NOMO-1 (cell line): Measurements from ENCODE around the gene S100A5.
"Not testable (repeated sequence)": the region's sequence is repeated elsewhere in the genome, so short reads cannot be mapped to it uniquely, and the experiment has no call there.

ENCODE experiments used
- DNase-seq, 2 experiments: peaks; one replicate each; lab custom pipeline; 2025; ENCODE audit not compliant: unreplicated experiment in 2 of 2; lab: John Stamatoyannopoulos, UW

Gene S100A5

GRCh38 chr1:153567621-153568366, 27.1 kb upstream of the S100A5 start:
- DNase-seq = no peak

- peak; percentile 93 to 98 for DNase-seq
These were observed 26.0 kb upstream of the S100A5 start for GRCh38 chr1:153566414-153567371.

- peak; percentile 50 to 78 for DNase-seq
These were observed 25.0 kb upstream of the S100A5 start, which contains the start of gene S100A2 for GRCh38 chr1:153565529-153566374. TSS of gene S100A2 (minus strand) at chr1:153565844. CDS start at chr1:153563877, 1,967 bp downstream.

GRCh38 chr1:153563991-153564390, 23.3 kb upstream of the S100A5 start:
- no peak for DNase-seq

GRCh38 chr1:153563483-153563901, 22.8 kb upstream of the S100A5 start:
- DNase-seq = no peak

GRCh38 chr1:153562021-153562420, 21.3 kb upstream of the S100A5 start:
- DNase-seq = not testable (repeated sequence)

- no peak for DNase-seq
These were observed 20.8 kb upstream of the S100A5 start for GRCh38 chr1:153561466-153561985.

GRCh38 chr1:153560771-153561465, 20.2 kb upstream of the S100A5 start:
- no peak for DNase-seq

- no peak for DNase-seq
These were observed 19.5 kb upstream of the S100A5 start for GRCh38 chr1:153560241-153560640.

GRCh38 chr1:153557877-153558276, 17.1 kb upstream of the S100A5 start:
- no peak for DNase-seq

GRCh38 chr1:153556348-153556747, 15.6 kb upstream of the S100A5 start:
- DNase-seq = no peak

GRCh38 chr1:153553830-153554541, 13.3 kb upstream of the S100A5 start:
- no peak for DNase-seq

- no peak for DNase-seq
These were observed 12.4 kb upstream of the S100A5 start for GRCh38 chr1:153553096-153553495.

- no peak for DNase-seq
These were observed 11.6 kb upstream of the S100A5 start for GRCh38 chr1:153552335-153552734.

- peak; percentile 74 to 87 for DNase-seq
These were observed 10.2 kb upstream of the S100A5 start for GRCh38 chr1:153550827-153551500.

GRCh38 chr1:153550398-153550758, 9.6 kb upstream of the S100A5 start:
- no peak for DNase-seq

- DNase-seq = no peak
These were observed 9.1 kb upstream of the S100A5 start for GRCh38 chr1:153549741-153550397.
